GM23248 (cell line): ENCODE results near the gene CCDC91.

Experiments used
- EZH2 ChIP-seq: fragments of 200-600 bp; sonication (generic); IDR thresholded peaks from 2 replicates; pipeline ENCODE4 v1.6.1; 2018; ENCODE audit warnings: antibody characterized with exemption, mild to moderate bottlenecking; ENCODE audit not compliant: insufficient read depth, poor library complexity, severe bottlenecking
- EZH2phosphoT487 ChIP-seq: fragments of 200-600 bp; sonication (generic); IDR thresholded peaks from 2 replicates; pipeline ENCODE4 v1.6.1; 2018; ENCODE audit warnings: antibody characterized with exemption, moderate library complexity, mild to moderate bottlenecking, low read depth; ENCODE audit not compliant: insufficient read depth

DNA sequence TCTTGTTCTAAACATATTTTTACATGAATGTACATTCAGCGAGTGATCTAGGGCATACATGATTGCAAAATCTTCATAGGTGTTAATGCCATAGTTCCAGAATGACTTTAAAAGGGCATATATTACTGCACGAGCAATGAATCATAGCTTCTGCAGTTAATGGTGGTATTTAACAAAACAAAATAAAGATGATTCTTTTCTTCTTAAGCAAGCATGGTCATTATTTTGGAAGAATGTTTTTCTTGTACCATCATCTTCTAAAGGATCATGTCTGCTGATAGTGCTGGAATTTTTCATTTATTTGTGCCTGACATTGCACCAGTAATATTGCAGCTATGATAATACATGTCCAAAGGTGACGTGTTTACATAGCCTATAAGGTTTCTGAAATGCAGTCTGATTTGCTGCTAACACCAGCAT is 388.6 kb downstream of the CCDC91 start:
- TF ChIP-seq EZH2, result no peak
- no peak for TF ChIP-seq EZH2phosphoT487
